Thyroid gland (tissue), 4 donors: ENCODE results near the gene AOC1.

Experiments used
- POLR2A ChIP-seq, 2 donors: fragments of 450-650 bp; IDR thresholded peaks; one replicate each; pipeline ENCODE4 v1.6.1; 2017; ENCODE audit warnings: antibody characterized with exemption in 2 of 2, mild to moderate bottlenecking in 2 of 2, moderate library complexity in 1 of 2
- TF ChIP-seq, protein P1 (sequence below), 6 experiments: fragments of 200-600 bp in 3 of 6; fragments of 450-650 bp in 3 of 6; sonication (generic) in 3 of 6; IDR thresholded peaks; one replicate each; pipeline ENCODE4 v1.5.1; 2016 to 2019; ENCODE audit warnings: antibody characterized with exemption in 6 of 6, mild to moderate bottlenecking in 2 of 6, inconsistent platforms in 1 of 6, moderate library complexity in 1 of 6

GRCh38 chr7:150908173-150908572 lies 55.9 kb downstream of the AOC1 start:
- TF ChIP-seq, protein P1, sequence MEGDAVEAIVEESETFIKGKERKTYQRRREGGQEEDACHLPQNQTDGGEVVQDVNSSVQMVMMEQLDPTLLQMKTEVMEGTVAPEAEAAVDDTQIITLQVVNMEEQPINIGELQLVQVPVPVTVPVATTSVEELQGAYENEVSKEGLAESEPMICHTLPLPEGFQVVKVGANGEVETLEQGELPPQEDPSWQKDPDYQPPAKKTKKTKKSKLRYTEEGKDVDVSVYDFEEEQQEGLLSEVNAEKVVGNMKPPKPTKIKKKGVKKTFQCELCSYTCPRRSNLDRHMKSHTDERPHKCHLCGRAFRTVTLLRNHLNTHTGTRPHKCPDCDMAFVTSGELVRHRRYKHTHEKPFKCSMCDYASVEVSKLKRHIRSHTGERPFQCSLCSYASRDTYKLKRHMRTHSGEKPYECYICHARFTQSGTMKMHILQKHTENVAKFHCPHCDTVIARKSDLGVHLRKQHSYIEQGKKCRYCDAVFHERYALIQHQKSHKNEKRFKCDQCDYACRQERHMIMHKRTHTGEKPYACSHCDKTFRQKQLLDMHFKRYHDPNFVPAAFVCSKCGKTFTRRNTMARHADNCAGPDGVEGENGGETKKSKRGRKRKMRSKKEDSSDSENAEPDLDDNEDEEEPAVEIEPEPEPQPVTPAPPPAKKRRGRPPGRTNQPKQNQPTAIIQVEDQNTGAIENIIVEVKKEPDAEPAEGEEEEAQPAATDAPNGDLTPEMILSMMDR (IDR thresholded peaks at IDR 0.05) = no peak
- no peak for TF ChIP-seq POLR2A (IDR thresholded peaks at IDR 0.05)
